PC-9 (cell line): ENCODE results near the gene CARS2. TPM values are rescaled to one million over a fixed set of nuclear protein-coding genes. Genes with fewer than 3 reads are reported as not detected.

Experiments
- BruUV-seq: library from RNA; stranded (reverse); fragments of 400-500 nt; replicated peaks from 2 replicates; lab custom pipeline; 2021; lab: Mats Ljungman, UMichigan
- CTCF ChIA-PET: fragments of 300-600 bp; sonication (Branson Sonifier 250); formaldehyde crosslinking; loops from one replicate; lab custom pipeline; 2022; ENCODE audit warnings: antibody characterized with exemption; lab: Charles Lee
- POLR2A ChIA-PET: fragments of 300-600 bp; sonication (Branson Sonifier 250); formaldehyde crosslinking; loops from one replicate; lab custom pipeline; 2022; ENCODE audit warnings: antibody characterized with exemption; ENCODE audit not compliant: unreplicated experiment; lab: Charles Lee
- DNase-seq, 2 experiments: peaks; one replicate each; pipeline versions ENCODE4 v3.0.0 to v3.0.0-alpha.2; 2015 to 2022; ENCODE audit warnings: mixed read lengths in 1 of 2
- H2AFZ ChIP-seq: fragments of 200-600 bp; sonication (generic); 2 replicates; pipeline ENCODE4 v1.8.1; 2017; ENCODE audit warnings: antibody characterized with exemption
- H3F3A ChIP-seq: fragments of 200-600 bp; sonication (generic); 2 replicates; pipeline ENCODE4 v1.8.1; 2017; ENCODE audit warnings: antibody characterized with exemption, mild to moderate bottlenecking, low read depth; ENCODE audit not compliant: insufficient read depth
- H3K27ac ChIP-seq: fragments of 200-600 bp; sonication (generic); 2 replicates; pipeline ENCODE4 v1.6.1; 2016; ENCODE audit warnings: mixed run types
- H3K27me3 ChIP-seq: fragments of 200-600 bp; sonication (generic); 2 replicates; pipeline ENCODE4 v1.6.1; 2016; ENCODE audit warnings: low read depth, mixed run types; ENCODE audit not compliant: insufficient read depth
- H3K36me3 ChIP-seq: fragments of 200-600 bp; sonication (generic); 2 replicates; pipeline ENCODE4 v1.6.1; 2016; ENCODE audit warnings: low read depth, mixed run types
- H3K4me1 ChIP-seq: fragments of 200-600 bp; sonication (generic); replicated peaks from 2 replicates; pipeline ENCODE4 v1.6.1; 2016; ENCODE audit warnings: mixed run types; ENCODE audit not compliant: insufficient read depth
- H3K4me2 ChIP-seq: fragments of 200-600 bp; sonication (generic); 2 replicates; pipeline ENCODE4 v1.6.1; 2017; ENCODE audit warnings: mixed run types
- H3K4me3 ChIP-seq: fragments of 200-600 bp; sonication (generic); 2 replicates; pipeline ENCODE4 v1.6.1; 2016; ENCODE audit warnings: mixed run types
- H3K79me2 ChIP-seq: fragments of 200-600 bp; sonication (generic); 2 replicates; pipeline ENCODE4 v1.6.1; 2017; ENCODE audit warnings: low read depth, mixed run types
- H3K9me2 ChIP-seq: fragments of 200-600 bp; sonication (generic); 2 replicates; pipeline ENCODE4 v1.8.1; 2017; ENCODE audit warnings: mild to moderate bottlenecking; ENCODE audit not compliant: insufficient read depth
- H3K9me3 ChIP-seq: fragments of 200-600 bp; sonication (generic); 2 replicates; pipeline ENCODE4 v1.8.1; 2016; ENCODE audit warnings: low read depth; ENCODE audit not compliant: insufficient read depth
- H4K20me1 ChIP-seq: fragments of 200-600 bp; sonication (generic); 2 replicates; pipeline ENCODE4 v1.8.1; 2017; ENCODE audit not compliant: insufficient read depth
- EZH2 ChIP-seq: fragments of 200-600 bp; sonication (generic); IDR thresholded peaks from 2 replicates; pipeline ENCODE4 v1.8.0; 2017; ENCODE audit warnings: antibody characterized with exemption, low read depth
- intact Hi-C: fragments of 100-400 bp; cut with micrococcal nuclease; formaldehyde crosslinking; loops from one replicate; pipeline ENCODE4 v1.10.0; 2022; ENCODE audit not compliant: unreplicated experiment
- total RNA-seq: library from RNA; stranded (reverse); gene quantifications from 2 replicates; pipeline ENCODE4 v1.2.3, GENCODE V29; 2021
- TF ChIP-seq, protein P1 (sequence below): fragments of 200-600 bp; sonication (generic); conservative IDR thresholded peaks from 2 replicates; pipeline ENCODE4 v1.6.1; 2017; ENCODE audit warnings: mixed run types, antibody characterized with exemption, mild to moderate bottlenecking, moderate library complexity

CARS2 gene
- total RNA-seq, 1 experiment from 2014 or later, result 67.0 TPM

GRCh38 chr13:110616103-110617101 is 89.5 kb downstream of the CARS2 start:
- peak; percentile 71 to 84 for DNase-seq
- Histone ChIP-seq H3K9me2 (no peaks in the 10 kb centered on the region), H2AFZ (peak overlapping the region; percentile 97), H3K79me2 (peaks cover 59% of the 10 kb centered on the region), H3K4me1 (peaks cover 23% of the 10 kb centered on the region), H3K27ac (peak overlapping the region; percentile 65), H3K4me2 (peak overlapping the region; percentile 100), H3K9me3 (no peaks in the 10 kb centered on the region; the same call in 1 of the 2 replicates), H4K20me1 (peaks cover 51% of the 10 kb centered on the region), H3F3A (peaks cover 16% of the 10 kb centered on the region), H3K27me3 (no peaks in the 10 kb centered on the region), H3K36me3 (peaks cover 13% of the 10 kb centered on the region; the same call in 1 of the 2 replicates), H3K4me3 (peak overlapping the region; percentile 90)
- TF ChIP-seq, protein P1, sequence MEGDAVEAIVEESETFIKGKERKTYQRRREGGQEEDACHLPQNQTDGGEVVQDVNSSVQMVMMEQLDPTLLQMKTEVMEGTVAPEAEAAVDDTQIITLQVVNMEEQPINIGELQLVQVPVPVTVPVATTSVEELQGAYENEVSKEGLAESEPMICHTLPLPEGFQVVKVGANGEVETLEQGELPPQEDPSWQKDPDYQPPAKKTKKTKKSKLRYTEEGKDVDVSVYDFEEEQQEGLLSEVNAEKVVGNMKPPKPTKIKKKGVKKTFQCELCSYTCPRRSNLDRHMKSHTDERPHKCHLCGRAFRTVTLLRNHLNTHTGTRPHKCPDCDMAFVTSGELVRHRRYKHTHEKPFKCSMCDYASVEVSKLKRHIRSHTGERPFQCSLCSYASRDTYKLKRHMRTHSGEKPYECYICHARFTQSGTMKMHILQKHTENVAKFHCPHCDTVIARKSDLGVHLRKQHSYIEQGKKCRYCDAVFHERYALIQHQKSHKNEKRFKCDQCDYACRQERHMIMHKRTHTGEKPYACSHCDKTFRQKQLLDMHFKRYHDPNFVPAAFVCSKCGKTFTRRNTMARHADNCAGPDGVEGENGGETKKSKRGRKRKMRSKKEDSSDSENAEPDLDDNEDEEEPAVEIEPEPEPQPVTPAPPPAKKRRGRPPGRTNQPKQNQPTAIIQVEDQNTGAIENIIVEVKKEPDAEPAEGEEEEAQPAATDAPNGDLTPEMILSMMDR, result no peak
- no peak for TF ChIP-seq EZH2
- ChIA-PET CTCF (no interaction called here), POLR2A (interaction anchor here (0.5 to 0.7 kb wide), 4 partner anchors 23 to 537 kb away, joined by 3 to 4 read pairs (median 4); no protein-coding TSS in a partner anchor)
- no TSS peak for BruUV-seq
- intact Hi-C loops, result loop anchor here (1.0 to 2.0 kb wide), 2 partner anchors 92 to 96 kb away; partner anchors contain the start of gene ING1

DNA sequence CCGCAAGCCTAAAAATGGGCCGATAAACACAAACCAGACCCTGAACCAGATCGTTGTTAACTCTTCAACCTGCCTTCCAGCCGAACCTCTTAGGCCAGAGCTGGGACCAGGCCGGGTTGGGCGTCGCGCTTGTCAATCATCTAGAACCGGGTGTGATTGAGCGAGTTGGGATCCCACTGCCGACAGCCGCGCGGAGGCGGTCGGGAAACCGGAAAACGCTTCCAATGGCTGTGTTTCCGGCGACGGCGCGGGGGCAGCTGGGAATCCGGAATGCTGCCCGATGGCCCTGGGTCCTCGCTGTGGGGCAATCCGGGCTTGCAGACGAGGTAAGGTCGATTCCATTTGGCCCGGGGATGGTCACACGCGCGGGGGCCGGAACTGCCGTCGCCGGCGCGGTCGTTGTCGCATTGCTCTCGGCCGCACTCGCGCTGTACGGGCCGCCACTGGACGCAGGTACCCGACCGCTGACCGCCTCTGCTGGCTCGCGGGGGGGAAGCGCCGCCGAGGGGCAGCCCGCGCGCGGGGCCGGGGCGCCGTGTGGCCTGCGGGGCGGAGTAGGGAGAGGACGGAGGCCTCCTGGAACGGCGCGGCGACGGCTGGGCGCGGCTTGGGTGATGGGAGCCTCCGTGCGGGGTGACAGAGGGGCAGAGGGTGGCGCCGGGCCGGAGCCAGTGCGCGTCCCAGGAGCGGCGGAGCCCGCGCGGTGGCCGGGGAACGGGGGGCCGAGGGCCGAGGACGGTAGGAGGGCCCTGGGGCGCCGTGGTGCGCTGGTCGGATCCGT is 90.4 kb downstream of the CARS2 start, which contains the start of gene NAXD:
NAXD (plus strand) TSS at position 224 of the 781 bp plus-strand sequence; CDS start at position 281, 57 bp downstream.
- Histone ChIP-seq H3K9me3 (no peaks in the 10 kb centered on the region; the same call in 1 of the 2 replicates), H3K9me2 (no peaks in the 10 kb centered on the region), H2AFZ (peak within 1 kb of the TSS; percentile 97), H3K79me2 (peaks cover 50% of the 10 kb centered on the region), H3K36me3 (peaks cover 10% of the 10 kb centered on the region; the same call in 1 of the 2 replicates), H3K27me3 (no peaks in the 10 kb centered on the region), H3F3A (peaks cover 19% of the 10 kb centered on the region), H3K4me3 (peak within 1 kb of the TSS; percentile 90), H4K20me1 (peaks cover 42% of the 10 kb centered on the region), H3K27ac (peak within 1 kb of the TSS; percentile 65), H3K4me1 (peaks cover 28% of the 10 kb centered on the region), H3K4me2 (peak within 1 kb of the TSS; percentile 100)
- intact Hi-C loops, result loop anchor here (1.0 to 2.0 kb wide), 3 partner anchors 25 to 97 kb away; partner anchors contain the start of gene ING1
- ChIA-PET POLR2A (interaction anchor here (0.5 kb wide), 1 partner anchor 100 kb away, joined by 4 read pairs; no protein-coding TSS in a partner anchor), CTCF (interaction anchor here (0.6 kb wide), 1 partner anchor 17 kb away, joined by 3 read pairs; no protein-coding TSS in a partner anchor)
- DNase-seq, result peak; percentile 88 to 89
- no peak for TF ChIP-seq EZH2
- TF ChIP-seq, protein P1, result peak; percentile 7; the same call in 1 of the 2 replicates
- no TSS peak for BruUV-seq
